ENCODE measurements around the gene AGA. TPM values are rescaled to one million over a fixed set of nuclear protein-coding genes. Genes with fewer than 3 reads are reported as not detected.

The AGA gene
- total and polyA plus RNA-seq, 2 of the 8 experiments (the other 6 are each of a cell fraction or from before 2014, with no cell fraction given) = 8.5 to 11.6 TPM

DNA sequence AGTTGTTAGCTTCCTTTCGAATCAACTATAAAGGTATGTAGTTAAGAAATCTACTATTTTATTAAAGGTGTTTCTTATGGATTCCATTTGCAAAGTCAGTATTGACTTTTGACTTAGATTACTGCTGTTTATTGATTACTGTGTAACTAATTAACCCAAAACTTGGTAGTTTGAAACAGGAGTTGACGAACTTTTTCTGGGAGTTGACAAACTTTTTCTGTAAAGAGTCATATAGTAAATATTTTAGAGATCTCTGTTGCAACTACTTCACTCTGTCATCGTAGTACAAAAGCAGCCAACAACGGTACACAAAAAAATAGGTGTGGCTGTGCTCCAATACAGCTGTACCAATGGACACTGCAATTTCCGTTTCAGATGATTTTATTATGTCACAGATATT lies 30.2 kb downstream of the AGA start (continued):
- TF ChIP-seq TAF7 (optimal IDR thresholded peaks at IDR 0.05; ENCODE audit: borderline replicate concordance, low read depth, low read length) (no peak), NRF1 (IDR thresholded peaks at IDR 0.05; ENCODE audit: low read depth, low read length) (no peak), RXRA (IDR thresholded peaks at IDR 0.05; ENCODE audit: insufficient read depth, low read depth, low read length) (no peak), CTBP2 (IDR thresholded peaks at IDR 0.05; ENCODE audit: borderline replicate concordance, insufficient read depth, insufficient read length, low read length) (no peak), POLR2A (IDR thresholded peaks at IDR 0.05; ENCODE audit: control extremely low read depth in 1 of 2, low read depth in 2 of 2, low read length in 2 of 2) (no peak)
- TF ChIP-seq, protein P1, sequence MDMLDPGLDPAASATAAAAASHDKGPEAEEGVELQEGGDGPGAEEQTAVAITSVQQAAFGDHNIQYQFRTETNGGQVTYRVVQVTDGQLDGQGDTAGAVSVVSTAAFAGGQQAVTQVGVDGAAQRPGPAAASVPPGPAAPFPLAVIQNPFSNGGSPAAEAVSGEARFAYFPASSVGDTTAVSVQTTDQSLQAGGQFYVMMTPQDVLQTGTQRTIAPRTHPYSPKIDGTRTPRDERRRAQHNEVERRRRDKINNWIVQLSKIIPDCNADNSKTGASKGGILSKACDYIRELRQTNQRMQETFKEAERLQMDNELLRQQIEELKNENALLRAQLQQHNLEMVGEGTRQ (IDR thresholded peaks at IDR 0.05; ENCODE audit: low read length) = no peak
